IMR-90 (cell line): ENCODE results near the gene FAM111A. TPM values are rescaled to one million over a fixed set of nuclear protein-coding genes. Genes with fewer than 3 reads are reported as not detected.
A peak's percentile ranks its signal among the peaks of the same experiment; 100 is the strongest.

ENCODE experiments used
- ATAC-seq: fragments of 200-7000 bp; cut with Tn5 transposase; 2 replicates; pipeline ENCODE4 v1.9.1; 2020; ENCODE audit warnings: low read depth, mild to moderate bottlenecking, moderate library complexity
- Bru-seq: library from RNA; stranded (reverse); fragments of 400-500 nt; gene quantifications from one replicate; lab custom pipeline; 2021; lab: Mats Ljungman, UMichigan
- BruChase-seq, 2 experiments: library from RNA; stranded (reverse); fragments of 400-500 nt; gene quantifications; one replicate each; lab custom pipeline; 2021; lab: Mats Ljungman, UMichigan
- BruUV-seq: library from RNA; stranded (reverse); fragments of 400-500 nt; replicated peaks from 2 replicates; lab custom pipeline; 2021; lab: Mats Ljungman, UMichigan
- CTCF ChIA-PET: fragments of 300-600 bp; formaldehyde crosslinking; extraction: SDS; loops from one replicate; lab custom pipeline; 2021; ENCODE audit warnings: antibody characterized with exemption; lab: Yijun Ruan, JAX
- POLR2A ChIA-PET: fragments of 300-600 bp; sonication (Branson Sonifier 250); formaldehyde crosslinking; loops from one replicate; lab custom pipeline; 2022; ENCODE audit warnings: antibody characterized with exemption; ENCODE audit not compliant: unreplicated experiment; lab: Charles Lee
- DNase-seq: peaks from one replicate; pipeline ENCODE4 v3.0.0; 2013
- H2AFZ ChIP-seq: replicated peaks from 2 replicates; pipeline ENCODE3; 2013; ENCODE audit warnings: low read length, mild to moderate bottlenecking; ENCODE audit not compliant: poor library complexity
- H2AK5ac ChIP-seq: 2 replicates; pipeline ENCODE4 v1.6.1; 2013; ENCODE audit warnings: low read depth, low read length, inconsistent platforms
- H2AK9ac ChIP-seq: replicated peaks from 2 replicates; pipeline ENCODE3; 2013; ENCODE audit warnings: mild to moderate bottlenecking, low read depth, low read length, moderate library complexity; ENCODE audit not compliant: poor library complexity
- H2BK120ac ChIP-seq: 2 replicates; pipeline ENCODE4 v1.6.1; 2013; ENCODE audit warnings: low read depth, low read length, inconsistent platforms
- H2BK15ac ChIP-seq: 3 replicates; pipeline ENCODE4 v1.6.1; 2013; ENCODE audit warnings: low read depth, low read length, inconsistent platforms
- H2BK20ac ChIP-seq: 2 replicates; pipeline ENCODE4 v1.6.1; 2013; ENCODE audit warnings: low read depth, mild to moderate bottlenecking, inconsistent platforms, low read length, moderate library complexity
- H2BK5ac ChIP-seq: 2 replicates; pipeline ENCODE4 v1.6.1; 2013; ENCODE audit warnings: mild to moderate bottlenecking, low read depth, low read length, inconsistent platforms; ENCODE audit not compliant: poor library complexity, severe bottlenecking
- H3K14ac ChIP-seq: replicated peaks from 2 replicates; pipeline ENCODE4 v1.6.1; 2013; ENCODE audit warnings: low read depth, low read length, inconsistent platforms
- H3K18ac ChIP-seq: 2 replicates; pipeline ENCODE4 v1.6.1; 2013; ENCODE audit warnings: low read depth, low read length, control low read depth
- H3K23ac ChIP-seq: 2 replicates; pipeline ENCODE4 v1.6.1; 2013; ENCODE audit warnings: low read depth, low read length, inconsistent platforms
- H3K27ac ChIP-seq: 2 replicates; pipeline ENCODE4 v1.5.1; 2013; ENCODE audit warnings: mild to moderate bottlenecking, control low read depth, low read length; ENCODE audit not compliant: insufficient read depth
- H3K27me3 ChIP-seq: 2 replicates; pipeline ENCODE4 v1.6.1; 2013; ENCODE audit warnings: low read length; ENCODE audit not compliant: control insufficient read depth, insufficient read depth
- H3K36me3 ChIP-seq: 2 replicates; pipeline ENCODE4 v1.6.1; 2013; ENCODE audit warnings: low read length, mixed read lengths; ENCODE audit not compliant: control insufficient read depth, insufficient read depth
- H3K4ac ChIP-seq: 2 replicates; pipeline ENCODE4 v1.6.1; 2013; ENCODE audit warnings: low read depth, low read length, inconsistent platforms
- H3K4me1 ChIP-seq: 2 replicates; pipeline ENCODE4 v1.6.1; 2013; ENCODE audit warnings: low read length, mixed read lengths; ENCODE audit not compliant: control insufficient read depth, insufficient read depth
- H3K4me2 ChIP-seq: 2 replicates; pipeline ENCODE4 v1.6.1; 2013; ENCODE audit warnings: low read depth, mild to moderate bottlenecking, control low read depth, low read length, moderate library complexity
- H3K4me3 ChIP-seq: 2 replicates; pipeline ENCODE4 v1.5.1; 2013; ENCODE audit warnings: low read depth, mild to moderate bottlenecking, control low read depth, low read length, moderate library complexity; ENCODE audit not compliant: insufficient read depth
- H3K56ac ChIP-seq: 2 replicates; pipeline ENCODE4 v1.6.1; 2013; ENCODE audit warnings: low read length, inconsistent platforms; ENCODE audit not compliant: insufficient read depth; ENCODE audit errors: extremely low read depth
- H3K79me1 ChIP-seq, 2 experiments: 2 replicates each; pipeline ENCODE4 v1.6.1; 2013; ENCODE audit warnings: low read length in 2 of 2, inconsistent platforms in 1 of 2, low read depth in 1 of 2
- H3K9ac ChIP-seq: 2 replicates; pipeline ENCODE4 v1.6.1; 2013; ENCODE audit warnings: low read depth, low read length, control low read depth
- H3K9me1 ChIP-seq: 2 replicates; pipeline ENCODE4 v1.6.1; 2013; ENCODE audit warnings: low read length, inconsistent platforms; ENCODE audit not compliant: insufficient read depth
- H3K9me3 ChIP-seq: 2 replicates; pipeline ENCODE4 v1.6.1; 2013; ENCODE audit warnings: low read length; ENCODE audit not compliant: control insufficient read depth, insufficient read depth
- H4K20me1 ChIP-seq: 2 replicates; pipeline ENCODE4 v1.6.1; 2013; ENCODE audit warnings: low read length, inconsistent platforms; ENCODE audit not compliant: insufficient read depth
- H4K5ac ChIP-seq: 2 replicates; pipeline ENCODE4 v1.6.1; 2013; ENCODE audit warnings: mild to moderate bottlenecking, low read depth, low read length, control low read depth
- H4K8ac ChIP-seq, 2 experiments: 2 replicates each; pipeline ENCODE4 v1.6.1; 2013; ENCODE audit warnings: low read depth in 2 of 2, low read length in 2 of 2, control low read depth in 1 of 2, inconsistent platforms in 1 of 2
- H4K91ac ChIP-seq: 2 replicates; pipeline ENCODE4 v1.6.1; 2013; ENCODE audit warnings: low read depth, low read length, inconsistent platforms; ENCODE audit not compliant: insufficient read depth
- FOS ChIP-seq: fragments of 150-350 bp; IDR thresholded peaks from 2 replicates; pipeline ENCODE4 v1.6.1; 2016; ENCODE audit warnings: low read depth, low read length
- MXI1 ChIP-seq: IDR thresholded peaks from 2 replicates; pipeline ENCODE4 v1.6.1; 2012; ENCODE audit warnings: low read depth, mild to moderate bottlenecking, low read length, moderate library complexity, borderline replicate concordance
- RAD21 ChIP-seq: IDR thresholded peaks from 2 replicates; pipeline ENCODE4 v1.6.1; 2012; ENCODE audit warnings: low read length, improper control_type of control experiment
- RFX5 ChIP-seq: IDR thresholded peaks from 2 replicates; pipeline ENCODE4 v1.8.0; 2012; ENCODE audit warnings: low read depth, mild to moderate bottlenecking, low read length, moderate library complexity
- WGBS, 2 experiments: methylation state at CpG; one replicate each; pipeline versions ENCODE4 v1.1.5 to v1.1.7; 2013; ENCODE audit warnings: missing lambda C conversion rate in 2 of 2; ENCODE audit not compliant: insufficient read length in 1 of 2; ENCODE audit errors: extremely low coverage in 2 of 2; 5-methylcytosine and 5-hydroxymethylcytosine counted together
- dilution Hi-C: fragments of 300-500 bp; cut with HindIII; formaldehyde crosslinking; loops from one replicate; pipeline ENCODE4 v1.14.3; 2018; ENCODE audit warnings: low sequenced_read_pairs; ENCODE audit not compliant: unreplicated experiment
- in situ Hi-C: fragments of 300-500 bp; cut with MboI; formaldehyde crosslinking; loops from 3 replicates; pipeline ENCODE4 v1.14.3; 2019; ENCODE audit warnings: low sequenced_read_pairs, inconsistent platforms, mixed read lengths
- intact Hi-C: fragments of 100-400 bp; cut with micrococcal nuclease; formaldehyde crosslinking; loops from 2 replicates; pipeline ENCODE4 v1.10.0; 2022
- long read RNA-seq: library from polyadenylated mRNA; unstranded; transcript quantifications from one replicate; pipeline ENCODE4 v2.0.0, GENCODE V29; 2021; ENCODE audit not compliant: unreplicated experiment
- polyA plus RNA-seq, 3 experiments: library from polyadenylated mRNA; depleted of rRNA; stranded (reverse); fragments of >200 nt; gene quantifications; 2 replicates each; pipeline ENCODE4 v1.2.3, GENCODE V29; 2012; ENCODE audit warnings: low replicate concordance in 1 of 3
- total RNA-seq: library from RNA; depleted of rRNA; stranded (reverse); fragments of >200 nt; gene quantifications from 2 replicates; pipeline ENCODE4 v1.2.3, GENCODE V29; 2012; rRNA removed
- TF ChIP-seq, protein P1 (sequence below): conservative IDR thresholded peaks from 2 replicates; pipeline ENCODE4 v1.5.1; 2012; ENCODE audit warnings: mild to moderate bottlenecking, low read depth, low read length, improper control_type of control experiment

The FAM111A gene, protein sequence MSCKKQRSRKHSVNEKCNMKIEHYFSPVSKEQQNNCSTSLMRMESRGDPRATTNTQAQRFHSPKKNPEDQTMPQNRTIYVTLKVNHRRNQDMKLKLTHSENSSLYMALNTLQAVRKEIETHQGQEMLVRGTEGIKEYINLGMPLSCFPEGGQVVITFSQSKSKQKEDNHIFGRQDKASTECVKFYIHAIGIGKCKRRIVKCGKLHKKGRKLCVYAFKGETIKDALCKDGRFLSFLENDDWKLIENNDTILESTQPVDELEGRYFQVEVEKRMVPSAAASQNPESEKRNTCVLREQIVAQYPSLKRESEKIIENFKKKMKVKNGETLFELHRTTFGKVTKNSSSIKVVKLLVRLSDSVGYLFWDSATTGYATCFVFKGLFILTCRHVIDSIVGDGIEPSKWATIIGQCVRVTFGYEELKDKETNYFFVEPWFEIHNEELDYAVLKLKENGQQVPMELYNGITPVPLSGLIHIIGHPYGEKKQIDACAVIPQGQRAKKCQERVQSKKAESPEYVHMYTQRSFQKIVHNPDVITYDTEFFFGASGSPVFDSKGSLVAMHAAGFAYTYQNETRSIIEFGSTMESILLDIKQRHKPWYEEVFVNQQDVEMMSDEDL
- total RNA-seq = 36.4 and 46.1 TPM in 2 replicates
- 14.4 and 19.9 TPM in 2 replicates for polyA plus RNA-seq (2012; rRNA removed)
- 2.2 and 3.0 TPM in 2 replicates for polyA plus RNA-seq (2012; cell fraction: cytosol; rRNA removed)
- polyA plus RNA-seq (2012; cell fraction: nucleus; rRNA removed; ENCODE audit: low replicate concordance) = 14.9 and 66.0 TPM in 2 replicates
- percentile 81 among the genes with signal in this experiment for Bru-seq, nascent RNA
- BruChase-seq, experiment 1, labeled RNA remaining after a 6-hour chase = percentile 93 among the genes with signal in this experiment
- BruChase-seq, experiment 2, labeled RNA remaining after a 2-hour chase = percentile 95 among the genes with signal in this experiment
- long read RNA-seq, partial matches to known transcripts = 2 of 19 reads
- long read RNA-seq, other reads (novel, unspliced or antisense) = 15 of 19 reads

DNA sequence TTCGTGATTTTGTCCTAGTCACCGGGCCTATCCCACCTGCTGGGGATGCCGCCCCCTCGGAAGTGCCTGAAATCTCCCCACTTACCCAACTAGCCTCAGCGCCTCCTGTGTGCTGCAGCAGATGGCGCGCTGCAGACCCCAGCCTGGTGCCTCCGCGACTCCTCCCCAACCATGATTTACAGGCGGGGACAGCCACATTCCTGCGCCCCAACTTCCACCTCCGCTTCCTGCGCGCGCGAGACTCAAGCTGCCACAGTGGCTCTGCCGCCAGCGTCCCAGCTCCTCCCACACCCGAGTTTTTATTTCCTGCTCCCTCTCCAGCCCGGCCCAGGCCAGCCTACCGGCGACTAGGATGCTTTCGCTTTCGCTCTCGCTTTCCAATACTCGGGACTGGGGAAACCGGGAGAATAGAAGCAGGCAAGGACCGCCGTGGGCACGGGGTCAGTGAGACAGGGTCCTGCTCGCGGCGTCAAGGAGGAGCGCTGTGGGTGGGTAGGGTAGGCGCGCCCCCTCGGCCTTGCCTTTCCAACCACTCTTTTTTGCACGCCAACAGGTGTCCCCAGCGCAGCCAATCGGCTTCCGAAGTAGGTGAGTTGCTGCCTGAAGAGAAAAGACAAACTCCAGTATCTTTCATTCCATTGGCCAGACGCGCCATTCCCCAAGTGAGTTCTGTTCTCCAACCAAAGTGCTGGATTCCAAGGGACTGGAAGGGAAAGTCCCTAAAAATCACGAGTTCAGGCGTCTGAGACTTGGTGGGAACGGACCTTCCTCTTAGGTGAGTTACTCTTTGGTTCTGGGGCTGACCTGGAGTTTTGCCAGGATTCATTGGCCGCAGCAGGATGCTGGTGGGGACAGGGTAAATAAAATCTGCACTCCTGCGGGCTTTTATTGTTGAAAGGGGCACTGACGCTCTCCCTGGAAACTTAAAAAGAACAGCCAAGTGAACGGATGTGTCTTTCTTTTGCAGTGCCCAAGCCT lies at the start of gene FAM111A:
Gene FAM111A (plus strand): TSS at position 327 of the 978 bp plus-strand sequence. CDS start 6,017 bp downstream, outside the sequence.
- peak within 1 kb of the TSS; percentile 82 for H3K27ac ChIP-seq
- peak within 1 kb of the TSS; percentile 58 for H4K91ac ChIP-seq
- H2AK9ac ChIP-seq = peak within 1 kb of the TSS; percentile 71
- peak within 1 kb of the TSS; percentile 62 for H3K14ac ChIP-seq
- no peaks in the 10 kb centered on the region for H3K9me3 ChIP-seq
- H4K5ac ChIP-seq = peak within 1 kb of the TSS; percentile 53
- peak within 1 kb of the TSS; percentile 43; the same call in 1 of the 3 replicates for H2BK15ac ChIP-seq
- peak within 1 kb of the TSS; percentile 87 for H2BK120ac ChIP-seq
- H3K4me3 ChIP-seq = peak within 1 kb of the TSS; percentile 82
- peak within 1 kb of the TSS; percentile 91 for H2AFZ ChIP-seq
- peaks cover 4% of the 10 kb centered on the region; the same call in 1 of the 2 replicates for H3K9me1 ChIP-seq
- dilution Hi-C loops (no loop called here), in situ Hi-C loops (no loop called here), intact Hi-C loops (loop anchor here (2.0 to 5.0 kb wide), 2 partner anchors 36 to 566 kb away; partner anchors contain the start of genes FAM111B, LPXN and ZFP91)
- peak within 1 kb of the TSS; percentile 80 for H2BK5ac ChIP-seq
- DNase-seq (peak; percentile 86), ATAC-seq (peak; percentile 90)
- H3K9ac ChIP-seq = peak within 1 kb of the TSS; percentile 88
- H3K27me3 ChIP-seq = no peaks in the 10 kb centered on the region
- peaks cover 6% of the 10 kb centered on the region for H3K4me1 ChIP-seq
- TF ChIP-seq MXI1 (0 out of 2 replicates have a peak, but pooled peaks have one; percentile 13), RFX5 (peak; percentile 40; the same call in 1 of the 2 replicates), FOS (no peak), RAD21 (0 out of 2 replicates have a peak, but pooled peaks have one; percentile 7)
- TF ChIP-seq, protein P1, sequence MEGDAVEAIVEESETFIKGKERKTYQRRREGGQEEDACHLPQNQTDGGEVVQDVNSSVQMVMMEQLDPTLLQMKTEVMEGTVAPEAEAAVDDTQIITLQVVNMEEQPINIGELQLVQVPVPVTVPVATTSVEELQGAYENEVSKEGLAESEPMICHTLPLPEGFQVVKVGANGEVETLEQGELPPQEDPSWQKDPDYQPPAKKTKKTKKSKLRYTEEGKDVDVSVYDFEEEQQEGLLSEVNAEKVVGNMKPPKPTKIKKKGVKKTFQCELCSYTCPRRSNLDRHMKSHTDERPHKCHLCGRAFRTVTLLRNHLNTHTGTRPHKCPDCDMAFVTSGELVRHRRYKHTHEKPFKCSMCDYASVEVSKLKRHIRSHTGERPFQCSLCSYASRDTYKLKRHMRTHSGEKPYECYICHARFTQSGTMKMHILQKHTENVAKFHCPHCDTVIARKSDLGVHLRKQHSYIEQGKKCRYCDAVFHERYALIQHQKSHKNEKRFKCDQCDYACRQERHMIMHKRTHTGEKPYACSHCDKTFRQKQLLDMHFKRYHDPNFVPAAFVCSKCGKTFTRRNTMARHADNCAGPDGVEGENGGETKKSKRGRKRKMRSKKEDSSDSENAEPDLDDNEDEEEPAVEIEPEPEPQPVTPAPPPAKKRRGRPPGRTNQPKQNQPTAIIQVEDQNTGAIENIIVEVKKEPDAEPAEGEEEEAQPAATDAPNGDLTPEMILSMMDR = peak; percentile 38
- H3K79me1 ChIP-seq = peaks cover 9 to 21% of the 10 kb centered on the region in 2 experiments
- H3K36me3 ChIP-seq = no peaks in the 10 kb centered on the region; the same call in 1 of the 2 replicates
- peak within 1 kb of the TSS; percentile 77 for H3K56ac ChIP-seq
- peak within 1 kb of the TSS; percentile 20 for H2AK5ac ChIP-seq
- H4K8ac ChIP-seq = peak within 1 kb of the TSS; percentile 66 to 82
- peak within 1 kb of the TSS; percentile 90 for H3K4me2 ChIP-seq
- TSS peak; percentile 59 for BruUV-seq
- ChIA-PET CTCF (interaction anchor here (0.9 to 2.3 kb wide), 6 partner anchors 15 to 216 kb away, joined by 3 to 14 read pairs (median 4); no protein-coding TSS in a partner anchor), POLR2A (interaction anchor here (0.6 to 1.0 kb wide), 4 partner anchors 16 to 1923 kb away, joined by 3 to 7 read pairs (median 6); no protein-coding TSS in a partner anchor)
- WGBS, 2 experiments = 0% methylated on average over 2 of the region's 50 CpGs; no CpG with 5 or more reads in 1 of the 2 experiments
- no peaks in the 10 kb centered on the region for H4K20me1 ChIP-seq
- H3K4ac ChIP-seq = peak within 1 kb of the TSS; percentile 79
- peak within 1 kb of the TSS; percentile 64 for H2BK20ac ChIP-seq
- peak within 1 kb of the TSS; percentile 68 for H3K23ac ChIP-seq
- peak within 1 kb of the TSS; percentile 37 for H3K18ac ChIP-seq
